Measurements from ENCODE around the gene FXR1.
"Not testable (repeated sequence)": the region's sequence is repeated elsewhere in the genome, so short reads cannot be mapped to it uniquely, and the experiment has no call there.

The FXR1 gene

DNA sequence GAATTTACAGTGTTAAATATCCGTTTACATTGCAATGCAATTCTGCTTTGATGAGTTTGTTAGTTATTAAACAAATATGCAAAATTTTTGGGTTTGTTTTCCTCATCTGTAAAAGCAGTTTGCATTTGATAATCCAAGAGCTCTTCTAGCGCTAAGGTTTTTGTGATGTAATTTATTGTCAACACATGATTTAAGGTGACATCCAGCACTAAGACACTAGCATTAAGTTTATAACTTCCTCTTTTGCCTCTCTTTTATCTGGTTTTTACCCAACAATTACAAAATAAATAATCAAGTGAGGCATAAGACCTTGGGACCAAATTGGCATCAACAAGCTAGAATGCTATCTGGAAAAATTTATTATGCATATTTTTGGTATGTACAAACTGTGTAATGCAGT is 78.0 kb downstream of the FXR1 start:
- H3K27ac ChIP-seq = no peak overlapping the region
- H3K9me3 ChIP-seq (ENCODE audit: control insufficient read depth, low read length) = no peaks in the 10 kb centered on the region
- peak overlapping the region; percentile 78 for H3K4me3 ChIP-seq (ENCODE audit: low read depth, low read length)
- no peaks in the 10 kb centered on the region for H3K36me3 ChIP-seq (ENCODE audit: control insufficient read depth, insufficient read depth, low read length)
- TF ChIP-seq, protein P1, sequence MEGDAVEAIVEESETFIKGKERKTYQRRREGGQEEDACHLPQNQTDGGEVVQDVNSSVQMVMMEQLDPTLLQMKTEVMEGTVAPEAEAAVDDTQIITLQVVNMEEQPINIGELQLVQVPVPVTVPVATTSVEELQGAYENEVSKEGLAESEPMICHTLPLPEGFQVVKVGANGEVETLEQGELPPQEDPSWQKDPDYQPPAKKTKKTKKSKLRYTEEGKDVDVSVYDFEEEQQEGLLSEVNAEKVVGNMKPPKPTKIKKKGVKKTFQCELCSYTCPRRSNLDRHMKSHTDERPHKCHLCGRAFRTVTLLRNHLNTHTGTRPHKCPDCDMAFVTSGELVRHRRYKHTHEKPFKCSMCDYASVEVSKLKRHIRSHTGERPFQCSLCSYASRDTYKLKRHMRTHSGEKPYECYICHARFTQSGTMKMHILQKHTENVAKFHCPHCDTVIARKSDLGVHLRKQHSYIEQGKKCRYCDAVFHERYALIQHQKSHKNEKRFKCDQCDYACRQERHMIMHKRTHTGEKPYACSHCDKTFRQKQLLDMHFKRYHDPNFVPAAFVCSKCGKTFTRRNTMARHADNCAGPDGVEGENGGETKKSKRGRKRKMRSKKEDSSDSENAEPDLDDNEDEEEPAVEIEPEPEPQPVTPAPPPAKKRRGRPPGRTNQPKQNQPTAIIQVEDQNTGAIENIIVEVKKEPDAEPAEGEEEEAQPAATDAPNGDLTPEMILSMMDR (IDR thresholded peaks at IDR 0.05) = no peak
- no peaks in the 10 kb centered on the region for H3K27me3 ChIP-seq (ENCODE audit: control insufficient read depth, insufficient read depth, low read length)
- H3K4me2 ChIP-seq (ENCODE audit: low read length) = peak overlapping the region; percentile 90
- no peak overlapping the region for H3K9ac ChIP-seq
- peak overlapping the region; percentile 89 for H2AFZ ChIP-seq
- peaks cover 5% of the 10 kb centered on the region for H3K4me1 ChIP-seq
- no peaks in the 10 kb centered on the region for H3K79me2 ChIP-seq

DNA sequence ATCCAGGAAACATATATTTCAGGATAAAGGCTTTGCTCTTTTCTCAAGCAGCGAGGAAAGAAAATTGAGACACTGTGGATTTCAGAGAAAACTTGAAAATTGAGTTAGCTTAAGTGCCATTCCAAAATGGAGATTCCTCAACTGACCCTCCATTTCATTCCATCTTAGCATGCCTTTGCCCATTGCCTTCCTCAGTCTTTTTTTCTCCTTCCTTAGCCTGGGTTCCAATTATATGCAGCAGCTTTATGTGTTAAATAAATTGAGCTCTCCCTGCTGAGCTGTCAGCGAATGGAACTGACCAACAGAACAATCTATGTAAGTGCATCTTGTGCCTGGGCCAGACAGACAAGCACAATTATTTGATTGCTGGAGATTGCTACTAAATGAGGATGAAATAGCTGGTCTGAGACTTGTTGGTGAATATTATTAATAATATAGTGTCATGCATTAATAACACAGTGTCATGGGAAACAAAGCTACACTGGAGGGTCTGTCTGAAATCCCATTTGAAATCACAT is 84.0 kb downstream of the FXR1 start:
- no peak overlapping the region for H3K4me3 ChIP-seq (ENCODE audit: low read depth, low read length)
- no peak overlapping the region for H3K9ac ChIP-seq
- H2AFZ ChIP-seq = no peak overlapping the region
- no peak overlapping the region for H3K27ac ChIP-seq
- H3K79me2 ChIP-seq = no peaks in the 10 kb centered on the region
- H3K9me3 ChIP-seq (ENCODE audit: control insufficient read depth, low read length) = no peaks in the 10 kb centered on the region
- no peak overlapping the region for H3K4me2 ChIP-seq (ENCODE audit: low read length)
- H3K4me1 ChIP-seq = no peaks in the 10 kb centered on the region
- H3K36me3 ChIP-seq (ENCODE audit: control insufficient read depth, insufficient read depth, low read length) = no peaks in the 10 kb centered on the region
- TF ChIP-seq, protein P1 (IDR thresholded peaks at IDR 0.05) = no peak
- no peaks in the 10 kb centered on the region for H3K27me3 ChIP-seq (ENCODE audit: control insufficient read depth, insufficient read depth, low read length)

DNA sequence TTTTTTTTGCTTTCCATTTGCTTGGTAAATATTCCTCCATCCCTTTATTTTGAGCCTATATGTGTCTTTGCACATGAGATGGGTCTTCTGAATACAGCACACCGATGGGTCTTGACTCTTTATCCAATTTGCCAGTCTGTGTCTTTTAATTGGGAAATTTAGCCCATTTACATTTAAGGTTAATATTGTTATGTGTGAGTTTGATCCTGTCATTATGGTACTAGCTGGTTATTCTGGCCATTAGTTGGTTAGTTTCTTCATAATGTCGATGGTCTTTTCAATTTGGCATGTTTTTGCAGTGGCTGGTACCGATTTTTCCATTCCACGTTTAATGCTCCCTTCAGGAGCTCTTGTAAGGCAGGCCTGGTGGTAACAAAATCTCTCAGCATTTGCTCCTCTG is 89.9 kb downstream of the FXR1 start:
- not testable (repeated sequence) for H2AFZ ChIP-seq; H3K4me1 ChIP-seq; H3K27me3 ChIP-seq (ENCODE audit: control insufficient read depth, insufficient read depth, low read length); H3K9me3 ChIP-seq (ENCODE audit: control insufficient read depth, low read length); H3K79me2 ChIP-seq; H3K4me3 ChIP-seq (ENCODE audit: low read depth, low read length); H3K4me2 ChIP-seq (ENCODE audit: low read length); H3K27ac ChIP-seq; H3K36me3 ChIP-seq (ENCODE audit: control insufficient read depth, insufficient read depth, low read length); H3K9ac ChIP-seq

DNA sequence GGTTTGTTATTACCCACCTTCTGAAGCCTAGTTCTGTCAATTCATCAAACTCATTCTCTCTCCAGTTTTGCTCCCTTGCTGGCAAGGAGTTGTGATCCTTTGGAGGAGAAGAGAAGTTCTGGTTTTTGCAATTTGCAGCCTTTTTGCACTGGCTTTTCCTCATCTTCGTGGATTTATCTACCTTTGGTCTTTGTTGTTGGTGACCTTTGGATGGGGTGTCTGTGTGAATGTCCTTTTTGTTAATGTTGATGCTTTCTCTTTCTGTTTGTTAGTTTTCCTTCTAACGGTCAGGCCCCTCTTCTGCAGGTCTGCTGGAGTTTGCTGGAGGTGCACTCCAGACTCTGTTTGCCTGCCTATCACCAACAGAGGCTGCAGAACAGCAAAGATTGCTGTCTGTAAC is 91.0 kb downstream of the FXR1 start:
- not testable (repeated sequence) for H3K27me3 ChIP-seq (ENCODE audit: control insufficient read depth, insufficient read depth, low read length); H3K9me3 ChIP-seq (ENCODE audit: control insufficient read depth, low read length); H3K27ac ChIP-seq; H2AFZ ChIP-seq; H3K36me3 ChIP-seq (ENCODE audit: control insufficient read depth, insufficient read depth, low read length); H3K4me1 ChIP-seq; H3K79me2 ChIP-seq; H3K4me3 ChIP-seq (ENCODE audit: low read depth, low read length); H3K9ac ChIP-seq; H3K4me2 ChIP-seq (ENCODE audit: low read length)

DNA sequence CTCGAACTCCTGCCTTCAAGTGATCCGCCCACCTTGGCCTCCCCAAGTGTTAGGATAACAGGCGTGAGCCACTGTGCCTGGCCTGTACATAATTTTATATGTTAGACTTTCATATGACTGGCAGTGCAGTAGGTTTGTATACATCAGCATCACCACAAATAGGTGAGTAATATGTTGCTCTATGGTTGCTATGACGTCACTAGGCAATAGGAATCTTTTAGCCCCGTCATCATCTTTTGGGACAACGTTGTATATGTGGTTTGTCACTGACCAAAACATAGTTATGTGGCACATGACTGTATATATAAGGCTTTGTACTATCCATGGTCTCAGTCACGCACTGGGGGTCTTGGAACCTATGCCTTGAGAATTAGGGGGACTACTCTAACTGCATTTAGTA is 94.1 kb downstream of the FXR1 start:
- H3K4me2 ChIP-seq (ENCODE audit: low read length) = no peak overlapping the region
- no peaks in the 10 kb centered on the region for H3K79me2 ChIP-seq
- no peaks in the 10 kb centered on the region for H3K4me1 ChIP-seq
- no peak overlapping the region for H2AFZ ChIP-seq
- H3K9me3 ChIP-seq (ENCODE audit: control insufficient read depth, low read length) = no peaks in the 10 kb centered on the region
- H3K27ac ChIP-seq = no peak overlapping the region
- no peaks in the 10 kb centered on the region for H3K36me3 ChIP-seq (ENCODE audit: control insufficient read depth, insufficient read depth, low read length)
- TF ChIP-seq, protein P1 (IDR thresholded peaks at IDR 0.05) = no peak
- H3K9ac ChIP-seq = no peak overlapping the region
- H3K27me3 ChIP-seq (ENCODE audit: control insufficient read depth, insufficient read depth, low read length) = no peaks in the 10 kb centered on the region
- H3K4me3 ChIP-seq (ENCODE audit: low read depth, low read length) = no peak overlapping the region

DNA sequence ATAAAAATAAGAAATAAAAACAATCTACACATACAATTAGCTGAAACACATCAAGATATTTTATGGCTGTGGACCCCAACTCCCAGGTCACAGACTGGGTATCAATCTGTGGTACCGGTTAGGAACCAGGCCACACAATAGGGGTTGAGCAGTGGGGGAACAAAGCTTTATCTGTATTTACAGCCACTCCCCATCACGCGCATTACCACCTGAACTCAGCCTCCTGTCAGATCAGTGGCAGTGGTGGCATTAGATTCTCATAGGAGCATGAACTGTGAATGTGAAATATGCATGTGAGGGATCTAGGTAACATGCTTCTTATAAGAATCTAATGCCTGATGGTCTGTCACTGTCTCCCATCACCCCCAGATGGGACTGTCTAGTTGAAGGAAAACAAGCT is 94.8 kb downstream of the FXR1 start:
- no peaks in the 10 kb centered on the region for H3K36me3 ChIP-seq (ENCODE audit: control insufficient read depth, insufficient read depth, low read length)
- H3K4me3 ChIP-seq (ENCODE audit: low read depth, low read length) = no peak overlapping the region
- no peak overlapping the region for H2AFZ ChIP-seq
- no peak overlapping the region for H3K27ac ChIP-seq
- TF ChIP-seq, protein P1 (IDR thresholded peaks at IDR 0.05) = no peak
- no peaks in the 10 kb centered on the region for H3K9me3 ChIP-seq (ENCODE audit: control insufficient read depth, low read length)
- H3K4me1 ChIP-seq = no peaks in the 10 kb centered on the region
- H3K27me3 ChIP-seq (ENCODE audit: control insufficient read depth, insufficient read depth, low read length) = no peaks in the 10 kb centered on the region
- H3K79me2 ChIP-seq = no peaks in the 10 kb centered on the region
- no peak overlapping the region for H3K4me2 ChIP-seq (ENCODE audit: low read length)
- no peak overlapping the region for H3K9ac ChIP-seq
